Neural progenitor cell (in vitro differentiated cells): ENCODE measurements around the gene MIPEP.

Source experiments
- CTCF ChIP-seq: fragments of 200-600 bp; sonication (generic); IDR thresholded peaks from 2 replicates; pipeline ENCODE4 v1.5.1; 2017; ENCODE audit warnings: antibody characterized with exemption, mild to moderate bottlenecking
- EZH2 ChIP-seq: fragments of 200-600 bp; sonication (generic); IDR thresholded peaks from 2 replicates; pipeline ENCODE4 v1.6.1; 2017; ENCODE audit warnings: antibody characterized with exemption, mild to moderate bottlenecking, moderate library complexity

GRCh38 chr13:23683084-23683483 is 206.1 kb downstream of the MIPEP start:
- TF ChIP-seq EZH2 (no peak), CTCF (no peak)
